Measurements from ENCODE around the gene UGT1A10.

GRCh38 chr2:233602076-233602475 is 34.2 kb upstream of the UGT1A10 start:
- TF ChIP-seq POLR2A (IDR thresholded peaks at IDR 0.05; ENCODE audit: extremely low read depth, insufficient read length) (no peak), CTCF (IDR thresholded peaks at IDR 0.05; ENCODE audit: low read depth, low read length) (no peak), MAX (IDR thresholded peaks at IDR 0.05; ENCODE audit: low read depth, low read length) (no peak)
